Fibroblast of lung (primary cell): ENCODE results near the gene NOX3.

Experiments
- EZH2 ChIP-seq: IDR thresholded peaks from 2 replicates; pipeline ENCODE4 v1.5.1; 2012; ENCODE audit warnings: low read length, control low read depth, mild to moderate bottlenecking; ENCODE audit errors: missing control alignments
- TF ChIP-seq, protein P1 (sequence below), 2 donors: IDR thresholded peaks in 1 of 2; conservative IDR thresholded peaks in 1 of 2; 1 replicate in 1 of 2; 2 replicates in 1 of 2; pipeline ENCODE4 v1.5.1; 2011 to 2012; ENCODE audit warnings: low read length in 2 of 2, control low read depth in 1 of 2, inconsistent platforms in 1 of 2, low read depth in 1 of 2, mild to moderate bottlenecking in 1 of 2

DNA sequence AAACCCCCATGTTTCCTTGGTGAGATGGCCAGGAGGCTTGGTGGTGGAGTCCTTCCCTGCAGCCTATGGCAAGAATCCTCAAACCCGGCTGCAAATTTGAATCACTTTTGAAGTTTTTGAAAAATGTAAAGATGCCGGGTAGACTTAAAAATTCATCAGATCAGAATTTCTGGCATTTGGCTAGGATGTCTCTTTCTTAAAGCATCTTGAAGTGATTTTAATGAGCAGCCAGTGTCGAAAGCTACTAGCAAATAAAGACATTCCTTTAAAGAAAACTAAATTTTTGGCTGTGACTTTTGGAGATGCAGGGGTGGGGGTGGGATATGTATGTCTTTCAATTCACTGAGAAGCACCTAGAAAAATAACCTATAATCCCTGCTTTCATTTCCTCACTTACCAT lies 25.6 kb upstream of the NOX3 start:
- TF ChIP-seq, protein P1, sequence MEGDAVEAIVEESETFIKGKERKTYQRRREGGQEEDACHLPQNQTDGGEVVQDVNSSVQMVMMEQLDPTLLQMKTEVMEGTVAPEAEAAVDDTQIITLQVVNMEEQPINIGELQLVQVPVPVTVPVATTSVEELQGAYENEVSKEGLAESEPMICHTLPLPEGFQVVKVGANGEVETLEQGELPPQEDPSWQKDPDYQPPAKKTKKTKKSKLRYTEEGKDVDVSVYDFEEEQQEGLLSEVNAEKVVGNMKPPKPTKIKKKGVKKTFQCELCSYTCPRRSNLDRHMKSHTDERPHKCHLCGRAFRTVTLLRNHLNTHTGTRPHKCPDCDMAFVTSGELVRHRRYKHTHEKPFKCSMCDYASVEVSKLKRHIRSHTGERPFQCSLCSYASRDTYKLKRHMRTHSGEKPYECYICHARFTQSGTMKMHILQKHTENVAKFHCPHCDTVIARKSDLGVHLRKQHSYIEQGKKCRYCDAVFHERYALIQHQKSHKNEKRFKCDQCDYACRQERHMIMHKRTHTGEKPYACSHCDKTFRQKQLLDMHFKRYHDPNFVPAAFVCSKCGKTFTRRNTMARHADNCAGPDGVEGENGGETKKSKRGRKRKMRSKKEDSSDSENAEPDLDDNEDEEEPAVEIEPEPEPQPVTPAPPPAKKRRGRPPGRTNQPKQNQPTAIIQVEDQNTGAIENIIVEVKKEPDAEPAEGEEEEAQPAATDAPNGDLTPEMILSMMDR (conservative IDR thresholded peaks at IDR 0.05 in 1 of 2, IDR thresholded peaks at IDR 0.05 in 1 of 2; ENCODE audit: low read depth in 1 of 2, low read length in 2 of 2) = no peak
- no peak for TF ChIP-seq EZH2
